ENCODE data around the gene SNAPC3.
"Not testable (repeated sequence)": the region's sequence is repeated elsewhere in the genome, so short reads cannot be mapped to it uniquely, and the experiment has no call there.

Gene SNAPC3

DNA sequence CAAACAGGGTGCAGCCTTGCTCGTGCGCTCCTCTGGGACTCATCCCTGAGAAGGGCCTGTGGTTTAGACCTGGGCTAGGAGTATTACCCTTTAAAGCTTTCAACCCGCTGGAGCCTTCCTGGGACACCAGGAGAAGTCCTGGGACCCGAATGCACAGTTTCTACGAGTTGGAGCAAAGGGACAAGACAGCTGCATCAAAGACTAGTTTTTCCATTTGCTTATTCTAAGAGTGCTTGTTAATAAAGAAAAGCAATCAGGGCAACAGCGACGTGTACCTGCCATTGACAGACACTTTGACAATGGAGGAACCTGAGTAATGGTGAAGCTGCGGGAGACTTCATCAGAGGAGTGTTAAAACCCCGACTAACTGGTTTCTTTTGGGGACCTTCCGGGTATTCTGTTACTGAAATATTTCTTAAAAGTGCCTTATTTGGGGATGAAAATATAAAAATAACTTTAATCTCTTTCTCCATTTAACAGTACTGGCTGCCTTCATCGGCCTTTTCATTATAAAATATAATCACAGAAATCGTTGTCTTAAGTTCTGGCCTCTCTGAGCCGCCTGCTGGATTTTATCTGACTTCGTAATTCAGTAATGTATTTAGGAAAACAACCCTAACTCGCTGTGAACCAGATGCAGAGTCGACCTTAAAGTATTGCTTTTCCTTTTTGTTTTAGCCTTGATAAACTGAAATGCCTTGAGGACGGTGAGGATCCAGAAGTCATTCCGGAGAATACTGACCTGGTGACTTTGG lies 732 bp downstream of the SNAPC3 start:
- peak; percentile 49 for DNase-seq

GRCh38 chr9:15426019-15426418 lies 3.3 kb downstream of the SNAPC3 start:
- DNase-seq, result no peak

DNA sequence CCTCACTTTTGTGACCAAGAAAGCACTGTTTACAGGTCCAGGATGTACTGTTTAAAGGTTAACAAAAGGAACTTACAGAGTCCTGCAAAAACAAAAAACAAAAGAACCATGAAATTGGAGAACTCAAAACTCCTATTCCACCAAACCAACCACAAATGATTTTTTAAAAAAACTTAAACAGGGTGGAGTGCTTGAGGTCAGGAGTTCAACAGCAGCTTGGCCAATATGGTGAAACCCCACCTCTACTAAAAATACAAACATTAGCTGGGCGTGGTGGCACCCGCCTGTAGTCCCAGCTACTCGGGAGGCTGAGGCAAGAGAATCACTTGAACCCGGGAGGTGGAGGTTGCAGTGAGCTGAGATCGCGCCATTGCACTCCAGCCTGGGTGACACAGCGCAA lies 5.0 kb downstream of the SNAPC3 start:
- not testable (repeated sequence) for DNase-seq

- no peak for DNase-seq
Observed at GRCh38 chr9:15430920-15431844, 8.5 kb downstream of the SNAPC3 start.

DNA sequence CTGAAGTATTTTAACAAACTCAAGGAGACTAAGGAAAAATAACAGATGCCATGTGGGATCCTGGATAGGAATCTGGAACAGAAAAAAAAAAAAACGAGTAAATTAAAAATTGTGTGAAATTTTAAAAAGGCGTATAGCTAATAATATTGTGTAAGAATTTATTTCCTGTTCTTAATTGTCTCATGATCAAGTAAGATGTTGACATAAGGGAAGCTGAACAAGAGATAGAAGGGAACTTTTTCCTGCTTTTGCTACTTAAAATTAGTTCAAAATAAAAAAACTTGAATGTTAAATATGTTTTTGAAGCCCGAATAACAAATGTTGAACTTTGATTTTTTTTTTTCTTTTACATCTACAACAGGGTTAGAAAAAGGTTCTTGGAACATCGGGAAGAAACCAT lies 10.5 kb downstream of the SNAPC3 start:
- DNase-seq, result no peak

- no peak for DNase-seq
Observed at GRCh38 chr9:15433661-15434060, 11.0 kb downstream of the SNAPC3 start.

- DNase-seq, result no peak
Observed at GRCh38 chr9:15438891-15439290, 16.2 kb downstream of the SNAPC3 start.

- not testable (repeated sequence) for DNase-seq
Observed at GRCh38 chr9:15441841-15442240, 19.2 kb downstream of the SNAPC3 start.

GRCh38 chr9:15442264-15442663 lies 19.6 kb downstream of the SNAPC3 start:
- not testable (repeated sequence) for DNase-seq

GRCh38 chr9:15444141-15444540 lies 21.5 kb downstream of the SNAPC3 start:
- no peak for DNase-seq

- DNase-seq, result no peak
Observed at GRCh38 chr9:15453956-15454355, 31.3 kb downstream of the SNAPC3 start.

- no peak for DNase-seq
Observed at GRCh38 chr9:15461056-15461455, 38.4 kb downstream of the SNAPC3 start.

- DNase-seq, result no peak
Observed at GRCh38 chr9:15461601-15462000, 38.9 kb downstream of the SNAPC3 start.

DNA sequence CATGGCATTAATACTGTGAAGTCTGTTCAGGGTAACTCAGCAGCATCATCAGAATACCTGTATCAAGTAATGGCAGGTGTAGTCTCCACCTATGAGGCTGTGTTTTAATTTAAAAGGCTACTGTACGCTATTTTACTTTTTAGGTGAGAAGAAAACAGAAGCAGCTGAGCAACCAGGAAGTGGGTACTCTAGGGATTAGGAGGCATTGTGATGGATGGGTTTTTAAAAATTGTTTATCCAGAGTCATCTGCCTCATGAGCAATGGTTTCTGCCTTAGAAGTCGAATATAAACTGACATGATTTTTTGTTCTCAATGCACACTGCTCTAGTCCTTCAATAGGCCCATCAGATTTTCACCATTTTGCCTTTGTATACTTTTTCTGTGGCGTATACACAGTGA lies 45.5 kb downstream of the SNAPC3 start:
- DNase-seq, result peak; percentile 73

GRCh38 chr9:15469406-15469805 lies 46.7 kb downstream of the SNAPC3 start:
- DNase-seq, result peak; percentile 80

GRCh38 chr9:15469862-15470261 lies 47.2 kb downstream of the SNAPC3 start:
- no peak for DNase-seq

DNA sequence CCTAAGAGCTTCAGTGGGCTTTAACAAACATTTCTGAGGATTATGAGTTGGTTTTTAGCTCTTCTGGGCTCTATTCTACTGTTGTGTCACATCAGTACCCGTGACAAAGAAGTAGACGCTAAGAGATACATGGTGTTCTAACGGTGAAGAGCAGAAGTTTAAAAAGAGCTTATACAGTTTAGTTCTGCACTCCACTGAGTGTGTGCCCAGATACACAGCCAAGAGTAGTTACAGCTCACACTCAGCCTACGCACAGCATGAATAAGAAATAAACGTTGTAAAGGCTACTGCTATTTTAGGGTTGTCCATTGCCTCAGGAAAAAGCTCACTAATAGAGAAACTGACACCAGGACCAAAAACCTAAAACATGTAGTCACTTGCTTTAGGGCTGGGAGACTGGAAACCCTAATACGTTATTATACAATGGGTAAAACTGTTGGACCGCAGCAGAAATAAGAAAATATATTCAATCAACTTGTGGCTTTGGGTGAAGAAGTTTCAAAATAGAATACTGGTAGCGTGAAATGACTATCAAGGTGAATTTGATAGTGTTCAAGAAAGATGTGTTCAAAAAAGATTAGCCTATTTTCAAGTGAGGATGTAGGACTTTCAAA lies 53.4 kb downstream of the SNAPC3 start:
- DNase-seq, result no peak

DNA sequence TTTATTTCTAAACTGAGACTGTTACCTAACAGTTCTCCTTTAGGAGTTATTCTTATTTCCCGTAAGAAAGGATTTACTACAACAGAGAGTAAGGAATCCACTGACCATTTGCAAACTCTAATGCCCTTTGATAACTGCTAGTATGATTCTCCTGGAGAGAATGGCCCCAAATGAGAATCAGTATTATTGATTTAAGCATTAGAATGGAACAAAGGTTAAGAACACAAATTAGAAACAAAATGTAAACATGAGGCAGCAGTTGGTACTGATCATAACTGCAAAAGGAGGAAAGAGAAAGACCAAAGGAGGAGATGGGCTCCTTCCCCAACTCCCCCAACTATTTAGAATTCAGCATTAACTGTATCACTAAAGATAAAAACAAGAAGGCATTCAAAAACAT lies 57.4 kb downstream of the SNAPC3 start:
- DNase-seq, result no peak

- DNase-seq, result no peak
Observed at GRCh38 chr9:15482146-15482545, 59.5 kb downstream of the SNAPC3 start.

DNA sequence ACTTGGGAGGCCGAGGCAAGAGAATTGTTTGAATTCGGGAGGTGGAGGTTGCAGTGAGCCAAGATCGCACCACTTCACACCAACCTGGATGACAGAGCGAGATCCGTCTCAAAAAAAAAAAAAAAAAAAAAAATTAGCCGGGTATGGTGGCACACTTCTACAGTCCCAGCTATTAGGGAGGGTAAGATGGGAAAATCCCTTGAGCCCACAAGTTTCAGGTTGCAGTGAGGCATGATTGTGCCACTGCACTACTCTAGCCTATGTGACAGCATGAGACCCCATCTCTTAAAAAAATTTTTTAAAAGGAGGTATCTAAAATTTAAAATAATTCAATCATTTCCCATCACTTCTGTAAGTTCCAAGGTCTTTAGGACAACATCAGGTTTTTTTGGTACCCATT lies 62.1 kb downstream of the SNAPC3 start:
- DNase-seq, result no peak

- no peak for DNase-seq
Observed at GRCh38 chr9:15485836-15486666, 63.4 kb downstream of the SNAPC3 start.

DNA sequence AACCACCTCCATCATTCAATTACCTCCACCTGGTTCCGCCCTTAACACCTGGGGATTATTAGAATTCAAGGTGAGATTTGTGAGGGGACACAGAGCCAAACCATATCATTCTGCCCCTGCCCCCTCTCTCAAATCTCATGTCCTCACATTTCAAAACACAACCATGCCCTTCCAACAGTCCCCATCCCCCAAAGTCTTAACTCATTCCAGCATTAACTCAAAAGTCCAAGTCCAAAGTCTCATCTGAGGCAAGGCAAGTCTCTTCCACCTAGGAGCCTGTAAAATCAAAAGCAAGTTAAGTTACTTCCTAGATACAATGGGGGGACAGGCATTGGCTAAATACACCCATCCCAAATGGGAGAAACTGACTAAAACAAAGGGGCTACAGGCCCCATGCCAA lies 69.3 kb downstream of the SNAPC3 start:
- DNase-seq, result no peak
